Measurements from ENCODE around the gene FIGNL1.

DNA sequence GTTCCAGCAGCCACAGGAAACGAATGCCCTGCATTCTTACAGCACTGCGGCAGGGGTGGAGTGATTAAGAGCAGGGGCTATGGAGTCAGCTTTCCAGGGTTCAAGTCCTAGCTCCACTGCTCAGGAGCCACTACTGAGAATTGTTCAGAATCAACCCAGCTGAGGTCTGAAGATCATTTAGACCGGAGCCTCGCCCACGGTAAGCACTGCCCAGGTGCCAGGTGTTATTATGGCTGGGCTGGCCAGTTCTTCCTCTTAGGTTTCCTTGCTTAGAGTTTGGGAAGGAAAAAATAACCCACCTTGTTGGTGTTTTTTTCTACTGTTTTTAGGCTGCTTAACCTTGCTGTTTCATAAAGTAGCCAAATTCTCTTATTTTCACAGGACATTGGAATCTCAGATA lies 4.8 kb upstream of the FIGNL1 start:
- TF ChIP-seq, protein P1, sequence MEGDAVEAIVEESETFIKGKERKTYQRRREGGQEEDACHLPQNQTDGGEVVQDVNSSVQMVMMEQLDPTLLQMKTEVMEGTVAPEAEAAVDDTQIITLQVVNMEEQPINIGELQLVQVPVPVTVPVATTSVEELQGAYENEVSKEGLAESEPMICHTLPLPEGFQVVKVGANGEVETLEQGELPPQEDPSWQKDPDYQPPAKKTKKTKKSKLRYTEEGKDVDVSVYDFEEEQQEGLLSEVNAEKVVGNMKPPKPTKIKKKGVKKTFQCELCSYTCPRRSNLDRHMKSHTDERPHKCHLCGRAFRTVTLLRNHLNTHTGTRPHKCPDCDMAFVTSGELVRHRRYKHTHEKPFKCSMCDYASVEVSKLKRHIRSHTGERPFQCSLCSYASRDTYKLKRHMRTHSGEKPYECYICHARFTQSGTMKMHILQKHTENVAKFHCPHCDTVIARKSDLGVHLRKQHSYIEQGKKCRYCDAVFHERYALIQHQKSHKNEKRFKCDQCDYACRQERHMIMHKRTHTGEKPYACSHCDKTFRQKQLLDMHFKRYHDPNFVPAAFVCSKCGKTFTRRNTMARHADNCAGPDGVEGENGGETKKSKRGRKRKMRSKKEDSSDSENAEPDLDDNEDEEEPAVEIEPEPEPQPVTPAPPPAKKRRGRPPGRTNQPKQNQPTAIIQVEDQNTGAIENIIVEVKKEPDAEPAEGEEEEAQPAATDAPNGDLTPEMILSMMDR (conservative IDR thresholded peaks at IDR 0.05) = no peak
- no peak for TF ChIP-seq EZH2 (IDR thresholded peaks at IDR 0.05; ENCODE audit: low read depth)

Data from PC-9 (cell line).